HG02885 (cell line): ENCODE results near the gene FOXF2.

Experiments
- ATAC-seq: cut with Tn5 transposase; IDR thresholded peaks from one replicate; pipeline ENCODE4 v1.9.1; 2021; ENCODE audit warnings: mild to moderate bottlenecking; ENCODE audit not compliant: unreplicated experiment, poor library complexity

FOXF2 gene

DNA sequence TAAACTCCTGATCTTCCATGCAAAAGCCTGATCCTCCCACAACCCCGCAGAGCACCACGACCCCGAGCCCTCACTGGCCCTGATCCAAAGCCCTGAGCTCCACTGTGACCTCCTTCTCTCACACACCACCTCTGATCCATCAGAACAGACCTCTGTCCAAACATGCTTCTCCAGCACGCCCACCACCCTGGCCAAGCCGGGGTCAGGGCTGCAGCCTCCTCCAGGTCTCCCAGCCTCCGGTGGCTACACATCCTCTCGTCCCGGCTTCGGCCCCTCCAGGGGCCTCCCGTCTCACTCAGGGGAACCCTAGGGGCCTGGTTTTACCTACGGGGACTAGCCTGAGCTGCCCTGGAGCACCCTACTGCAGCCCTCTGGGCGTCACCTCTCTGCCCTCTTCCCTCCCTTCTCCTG is 49.1 kb downstream of the FOXF2 start:
- ATAC-seq: no peak

DNA sequence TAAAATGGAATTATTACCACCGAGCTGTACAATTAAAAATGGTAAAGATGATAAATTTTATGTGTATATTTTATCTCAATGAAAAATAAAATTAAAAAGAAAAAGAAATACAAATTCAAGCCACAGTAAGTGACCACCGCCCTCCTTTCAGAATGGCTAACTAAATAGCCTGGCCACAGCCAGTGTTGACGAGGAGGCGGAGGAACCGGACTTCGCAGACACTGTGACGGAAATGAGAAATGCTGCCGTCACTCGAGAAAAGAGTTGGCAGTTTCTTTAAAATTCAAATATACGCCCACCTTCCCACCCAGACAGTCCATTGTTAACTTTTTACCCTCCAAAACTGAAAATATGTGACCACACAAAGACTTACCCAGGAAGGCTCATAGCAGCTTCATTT is 50.0 kb downstream of the FOXF2 start:
- no peak for ATAC-seq

- ATAC-seq: no peak
These were observed 53.6 kb downstream of the FOXF2 start for GRCh38 chr6:1442929-1443328.
